Fibroblast of skin of right biceps (primary cell): ENCODE results near the gene CCSER1.
"Not testable (repeated sequence)": the region's sequence is repeated elsewhere in the genome, so short reads cannot be mapped to it uniquely, and the experiment has no call there.

Experiments used
- DNase-seq: peaks from one replicate; pipeline ENCODE4 v3.0.0-alpha.2; 2013

The CCSER1 gene

DNA sequence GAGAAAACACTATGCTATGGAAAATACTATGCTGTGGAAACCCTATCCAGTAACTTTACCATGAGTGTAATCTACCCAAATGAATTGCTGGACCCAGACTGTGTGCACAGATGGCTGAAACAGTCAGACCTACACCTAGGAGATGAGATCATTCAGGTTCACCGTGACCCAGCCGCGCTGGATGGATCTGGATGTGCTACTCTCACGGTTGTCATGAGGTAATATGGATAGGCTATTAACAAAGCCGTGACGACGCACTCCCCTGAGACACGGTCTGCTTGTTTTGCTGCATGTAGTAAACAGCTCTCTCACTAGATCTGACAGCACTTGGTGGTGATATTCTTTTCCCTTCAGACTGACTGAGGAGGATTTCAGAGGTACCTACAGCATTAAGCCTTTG is 1344.1 kb downstream of the CCSER1 start:
- no peak for DNase-seq

DNA sequence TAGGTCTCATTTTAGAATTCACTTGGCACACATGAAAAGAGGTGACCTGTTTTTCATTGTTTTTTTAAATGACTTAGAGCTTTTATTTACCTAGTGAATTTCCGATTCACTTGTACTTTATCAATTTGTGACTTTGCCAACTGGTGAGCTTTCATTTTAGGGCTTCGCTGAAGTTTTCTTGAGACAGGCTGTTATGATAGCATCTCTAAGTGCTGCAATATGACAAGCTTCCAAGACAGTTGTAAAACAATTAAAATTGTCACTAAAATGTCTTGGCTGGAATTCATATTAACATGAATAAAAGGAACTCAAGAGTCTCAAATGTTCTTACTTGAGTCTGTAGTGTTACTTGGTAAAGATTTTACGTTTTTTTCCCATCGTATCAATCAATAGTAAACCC is 1344.9 kb downstream of the CCSER1 start:
- no peak for DNase-seq

DNA sequence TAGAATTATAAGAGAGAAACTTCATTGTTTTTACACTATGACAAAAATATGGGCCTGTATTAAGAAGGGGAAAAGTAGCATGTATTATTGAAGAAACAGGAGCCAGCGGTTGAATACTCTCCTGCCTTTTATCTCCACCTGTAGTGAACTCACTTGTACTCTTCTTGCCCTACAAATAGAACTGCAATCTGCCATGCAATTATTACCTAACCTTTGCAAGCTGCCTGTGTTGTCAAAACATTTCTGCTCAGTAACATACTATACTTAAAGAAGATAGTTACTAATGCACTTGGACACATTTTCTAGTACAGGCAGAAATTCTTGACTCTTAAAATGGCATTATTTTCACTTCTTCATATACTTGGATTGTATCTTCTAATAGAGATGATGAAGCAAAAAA is 1358.2 kb downstream of the CCSER1 start:
- DNase-seq, result no peak

DNA sequence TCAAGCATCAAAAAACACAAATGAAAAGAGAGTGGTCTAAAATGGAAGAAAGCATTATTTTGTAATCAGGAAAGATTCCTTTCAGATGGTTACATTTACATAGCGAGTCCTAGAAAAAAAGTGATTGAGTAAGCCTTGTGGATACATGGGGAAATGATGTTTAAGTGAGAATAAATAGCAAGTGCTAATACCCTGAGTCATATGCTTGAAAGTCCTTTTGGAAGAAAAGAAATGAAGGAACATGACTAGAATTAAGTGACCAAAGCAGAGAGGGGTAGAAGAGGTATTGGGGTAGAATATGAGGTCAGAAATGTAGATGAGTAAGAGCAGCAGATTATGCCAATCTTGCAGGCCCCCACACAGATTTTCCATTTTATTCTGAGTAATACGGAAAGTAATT is 1361.8 kb downstream of the CCSER1 start:
- peak; percentile 1 for DNase-seq

DNA sequence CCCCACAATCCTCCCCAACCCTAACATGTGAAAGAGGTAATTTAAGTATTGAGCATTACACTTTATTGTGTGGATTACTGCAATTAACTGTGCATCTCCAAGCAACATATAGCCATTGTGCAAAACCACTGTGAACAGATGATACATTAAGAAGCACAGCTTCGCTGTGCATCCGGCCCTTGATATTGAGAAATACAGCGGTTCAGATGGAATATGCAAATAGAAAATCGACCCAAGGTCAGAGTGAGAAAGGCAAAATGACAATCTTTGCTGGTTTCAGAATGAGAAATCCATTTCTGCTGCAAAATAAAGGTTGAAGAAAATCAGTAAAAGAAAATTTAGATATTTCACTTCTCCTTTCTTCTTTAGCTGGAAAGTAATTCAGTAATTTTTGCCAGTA is 1370.7 kb downstream of the CCSER1 start:
- no peak for DNase-seq

DNA sequence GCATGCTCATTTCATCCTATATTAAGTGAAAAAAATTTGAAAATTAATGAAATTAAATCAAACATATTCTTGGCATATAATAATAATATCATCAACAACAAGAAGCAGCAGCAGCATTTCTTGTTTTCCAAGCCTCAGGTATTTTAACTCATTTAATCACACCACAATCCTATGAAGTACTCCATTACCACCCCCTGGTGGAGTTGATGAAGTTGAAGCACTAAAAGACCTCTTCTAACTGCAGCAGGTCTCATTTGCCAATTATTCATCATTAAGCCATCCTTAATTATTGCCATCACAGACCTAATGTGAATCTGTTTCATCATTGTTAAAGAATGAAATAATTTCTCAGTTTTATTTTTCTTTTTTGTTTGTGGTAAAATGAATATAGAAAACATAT is 1375.2 kb downstream of the CCSER1 start:
- DNase-seq, result no peak

DNA sequence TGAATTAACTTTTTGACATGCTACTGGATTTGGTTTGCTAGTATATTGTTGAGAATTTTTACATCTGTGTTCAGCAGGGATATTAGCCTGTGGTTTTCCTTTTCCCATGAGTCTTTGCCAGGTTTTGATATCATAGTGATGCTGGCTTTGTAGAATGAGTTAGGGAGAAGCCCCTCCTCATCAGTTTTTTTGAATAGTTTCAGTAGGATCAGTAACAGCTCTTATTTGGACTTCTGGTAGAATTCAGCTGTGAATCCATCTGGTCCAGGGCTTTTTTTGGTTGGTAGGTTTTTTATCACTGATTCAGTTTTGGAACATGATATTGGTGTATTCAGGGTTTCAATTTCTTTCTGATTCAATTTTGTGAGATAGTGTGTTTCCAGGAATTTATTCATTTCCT is 1386.1 kb downstream of the CCSER1 start:
- no peak for DNase-seq

DNA sequence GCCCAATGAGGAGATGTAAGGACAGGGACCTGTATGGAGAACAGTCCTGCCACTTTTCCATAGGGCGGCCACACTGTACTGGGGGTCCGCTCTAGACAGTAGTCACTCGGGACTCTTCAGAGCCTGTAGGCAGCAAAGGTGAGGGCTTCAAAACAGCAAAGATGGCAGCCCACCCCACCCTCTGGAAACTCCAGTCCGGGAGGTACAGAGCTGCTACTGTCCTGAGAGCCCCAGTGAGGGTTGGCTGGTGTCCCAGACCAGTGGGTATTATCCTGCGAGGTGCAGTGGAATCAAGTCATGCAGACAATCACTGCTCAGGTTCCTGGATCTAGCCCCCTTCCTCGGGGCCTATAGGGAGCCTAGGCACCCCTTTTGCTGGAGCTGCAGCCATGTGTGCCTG is 1392.0 kb downstream of the CCSER1 start:
- no peak for DNase-seq

DNA sequence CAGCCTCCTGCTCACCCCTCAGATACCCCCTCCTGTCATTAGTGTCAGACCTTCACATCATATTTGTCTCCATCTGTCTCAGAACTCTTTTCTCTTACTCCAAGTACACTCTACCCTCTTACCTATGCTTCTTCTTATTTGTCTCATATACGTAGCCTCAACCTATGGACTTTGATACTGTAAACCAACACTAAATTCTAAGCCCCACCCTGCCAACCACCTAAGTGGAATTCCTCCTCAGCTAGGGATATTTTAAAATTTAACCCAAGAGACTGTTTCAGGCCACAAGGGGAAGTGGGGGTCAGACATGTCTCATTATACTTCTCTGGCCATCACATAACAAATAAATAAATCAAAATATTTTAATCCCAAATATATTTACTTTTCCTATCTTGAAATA is 1398.4 kb downstream of the CCSER1 start:
- no peak for DNase-seq

DNA sequence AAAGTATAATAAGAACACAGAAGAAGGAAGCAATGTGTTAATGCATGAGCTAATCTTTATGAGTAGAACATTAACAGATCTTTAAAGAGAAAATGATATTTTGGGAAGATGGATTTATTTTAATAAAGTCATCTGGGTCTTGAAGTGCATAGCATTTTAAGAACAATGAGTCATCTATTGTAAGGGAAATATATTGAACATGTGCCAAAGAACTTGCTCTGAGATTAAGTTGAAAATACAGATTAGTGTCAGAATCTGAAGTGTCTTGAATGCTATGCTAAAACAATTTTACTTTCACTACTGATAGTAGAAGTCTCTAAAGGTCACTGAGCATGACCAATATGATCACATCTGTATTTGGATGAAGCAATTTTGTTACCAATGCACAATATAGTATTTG is 1399.9 kb downstream of the CCSER1 start:
- DNase-seq, result no peak

DNA sequence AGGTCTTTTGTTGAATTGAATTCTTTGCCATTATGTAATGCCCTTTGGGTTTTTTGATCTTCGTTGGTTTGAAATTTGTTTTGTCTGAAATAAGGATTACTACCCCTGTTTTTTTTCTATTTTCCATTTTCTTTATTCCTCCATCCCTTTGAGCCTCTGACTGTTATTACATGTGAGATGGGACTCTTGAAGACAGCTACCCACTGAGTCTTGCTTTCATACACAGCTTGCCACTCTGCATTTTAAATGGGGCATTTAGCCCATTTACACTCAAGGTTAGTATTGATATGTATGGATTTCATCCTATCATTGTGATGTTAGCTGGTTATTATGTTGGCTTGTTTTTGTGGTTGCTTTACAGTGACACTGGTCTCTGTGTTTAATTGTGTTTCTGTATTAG is 1440.4 kb downstream of the CCSER1 start:
- DNase-seq, result no peak

DNA sequence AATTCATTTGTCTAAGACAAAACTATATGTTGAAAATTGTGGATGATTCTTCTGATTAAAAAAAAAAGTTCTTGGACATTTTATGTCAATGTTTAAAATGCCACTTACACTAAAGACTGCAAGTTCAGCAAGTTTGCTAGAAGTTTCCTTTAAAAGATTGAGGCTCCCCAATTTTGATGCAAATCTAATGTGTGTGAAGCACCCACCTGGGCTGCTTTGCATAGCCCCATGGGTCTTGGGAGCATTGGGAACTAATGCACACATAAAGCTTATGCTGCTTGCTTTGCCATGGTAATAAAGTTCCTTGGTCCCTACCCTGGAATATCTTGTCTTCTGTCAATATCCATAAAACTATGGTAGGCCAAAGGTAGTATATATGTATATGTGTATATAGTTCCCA is 1450.7 kb downstream of the CCSER1 start:
- DNase-seq, result no peak

DNA sequence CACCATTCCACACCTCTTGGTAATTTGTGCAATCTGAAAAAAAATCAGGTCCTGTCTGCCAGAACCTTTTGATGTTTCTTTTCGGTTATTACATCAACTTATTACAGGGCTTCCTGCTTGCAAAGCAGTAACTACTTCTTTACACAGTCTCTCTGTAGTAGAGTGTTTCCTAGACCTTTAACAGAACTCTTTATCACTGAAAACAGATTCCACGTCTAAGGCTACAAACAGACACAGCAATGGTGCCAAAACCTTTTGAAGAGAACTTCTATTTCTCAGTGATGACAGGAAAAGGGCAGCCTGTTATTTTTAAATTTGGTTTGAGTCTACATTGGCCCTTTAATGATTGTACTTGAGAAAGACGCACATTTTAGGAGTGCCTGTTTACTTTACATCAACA is 1463.1 kb downstream of the CCSER1 start:
- no peak for DNase-seq

DNA sequence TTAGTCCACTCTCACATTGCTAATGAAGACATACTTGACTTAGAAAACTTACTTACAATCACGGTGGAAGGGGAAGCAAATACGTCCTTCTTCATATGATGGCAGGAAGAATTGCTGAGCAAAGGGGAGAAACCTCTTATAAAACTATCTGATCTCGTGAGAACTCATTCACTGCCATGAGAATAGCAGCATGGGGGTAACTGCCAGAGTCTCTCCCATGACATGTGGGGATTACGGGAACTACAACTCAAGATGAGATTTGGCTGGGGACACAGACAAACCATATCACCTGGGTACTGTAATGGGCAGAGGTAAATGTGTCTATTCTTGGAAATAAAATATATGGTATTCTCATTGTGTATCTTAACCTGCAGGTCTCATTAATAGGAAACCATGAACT is 1464.9 kb downstream of the CCSER1 start:
- no peak for DNase-seq

DNA sequence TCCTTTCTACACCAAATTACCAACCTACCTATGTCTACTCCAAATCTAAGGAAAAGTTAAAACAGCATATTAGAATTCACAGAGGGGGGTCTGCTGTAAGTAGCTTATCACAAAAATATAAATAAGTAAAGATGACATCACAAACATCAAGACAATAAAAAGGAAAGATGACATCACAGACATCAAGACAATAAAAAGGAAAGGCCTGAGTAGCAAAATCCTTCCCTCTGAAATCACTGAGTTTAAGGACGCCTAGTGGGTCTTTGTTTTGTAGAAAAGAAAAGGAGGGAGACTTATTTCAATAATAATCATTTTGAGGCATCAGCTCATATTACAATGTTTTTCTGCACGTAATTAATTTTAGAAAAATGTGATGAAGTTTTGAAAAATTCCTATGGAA is 1469.5 kb downstream of the CCSER1 start:
- no peak for DNase-seq

DNA sequence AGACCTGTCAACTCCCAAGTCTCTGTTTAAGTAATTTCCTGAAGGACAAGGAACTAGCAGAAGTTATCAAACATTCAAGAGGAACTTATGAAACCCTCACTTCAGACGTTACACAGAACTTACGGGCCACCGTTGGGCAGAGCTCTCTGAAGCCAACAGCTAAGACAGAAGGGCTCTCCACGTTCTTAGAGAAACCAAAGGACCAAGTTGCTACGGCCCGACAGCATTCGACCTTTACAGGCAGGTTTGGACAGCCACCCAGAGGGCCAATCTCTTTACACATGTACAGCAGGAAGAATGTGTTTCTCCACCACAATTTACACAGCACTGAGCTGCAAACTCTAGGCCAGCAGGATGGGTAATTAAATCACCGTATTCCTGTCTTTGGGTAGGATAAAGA is 1471.5 kb downstream of the CCSER1 start:
- no peak for DNase-seq

DNA sequence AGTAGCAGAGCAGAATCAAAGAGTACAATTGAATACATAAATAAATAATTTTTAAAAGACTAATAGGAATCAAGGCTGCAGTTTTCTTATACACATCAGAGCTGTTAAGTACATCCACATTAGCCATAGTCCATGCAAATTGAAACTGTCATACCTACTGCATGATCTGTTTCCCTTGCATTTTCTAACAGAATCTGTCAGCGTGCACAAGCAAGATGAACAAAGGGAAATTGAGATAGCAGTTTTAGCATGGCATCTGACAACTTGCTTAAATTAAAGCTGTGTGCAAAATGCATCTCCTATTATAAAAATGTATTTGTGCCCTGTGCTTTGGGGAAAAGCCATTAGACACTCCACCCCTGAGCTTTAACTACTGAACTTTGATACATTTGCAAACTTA is 1473.1 kb downstream of the CCSER1 start:
- DNase-seq, result no peak

DNA sequence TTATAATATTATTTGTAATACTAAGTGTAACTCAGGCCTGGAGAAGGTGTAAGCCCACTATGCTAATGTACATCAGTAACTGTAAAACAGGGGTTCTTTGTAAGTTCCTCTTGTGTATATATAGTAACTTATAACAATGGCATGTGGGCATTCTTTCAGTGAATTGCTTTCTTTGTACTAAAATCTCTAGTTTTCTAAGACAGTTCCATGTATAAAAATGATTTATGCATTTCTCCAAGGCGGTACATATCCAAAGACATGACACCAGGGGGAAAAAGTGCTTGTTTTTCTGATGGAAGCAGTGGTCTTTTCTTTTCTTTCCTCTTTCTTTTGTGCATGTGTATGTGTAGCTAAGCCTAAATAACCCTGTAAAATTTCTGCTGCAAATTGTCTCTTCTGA is 1474.2 kb downstream of the CCSER1 start:
- DNase-seq, result no peak

DNA sequence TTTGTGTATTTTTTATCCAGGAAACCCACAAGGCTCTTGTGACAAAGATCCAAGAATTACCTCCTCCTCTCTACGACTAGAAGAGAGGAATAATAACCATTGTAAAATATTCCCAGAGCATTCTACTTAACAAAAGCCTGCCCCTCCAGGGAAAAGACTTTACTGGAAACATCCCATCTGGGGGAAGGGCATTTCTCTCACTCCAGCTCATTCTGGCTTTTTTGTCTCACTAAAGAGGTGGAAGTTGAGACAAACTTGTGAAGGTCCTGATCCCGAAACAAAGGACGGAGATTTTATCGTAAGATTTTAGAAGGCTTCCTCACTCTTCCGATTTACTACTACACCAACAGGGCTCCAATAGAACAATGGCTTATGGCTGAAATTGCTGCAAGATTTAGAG is 1484.6 kb downstream of the CCSER1 start:
- no peak for DNase-seq

DNA sequence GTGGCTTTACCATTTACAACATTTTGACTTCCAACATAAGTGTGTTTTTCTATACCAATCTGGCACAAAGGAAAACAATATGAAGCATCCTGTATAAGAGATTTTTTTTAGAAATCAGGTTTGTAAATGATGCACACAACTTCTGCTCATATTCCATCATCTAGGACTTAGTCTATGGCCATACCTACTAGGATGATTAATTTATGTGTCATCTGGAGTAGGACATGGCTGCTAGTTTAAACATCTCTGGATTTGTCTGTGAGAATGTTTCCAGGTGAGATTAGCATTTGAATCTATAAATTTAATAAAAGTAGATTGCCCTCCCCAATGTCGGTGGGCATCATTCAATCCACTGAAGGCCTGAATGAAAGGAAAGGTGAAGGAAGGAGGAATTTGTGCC is 1493.8 kb downstream of the CCSER1 start:
- no peak for DNase-seq

DNA sequence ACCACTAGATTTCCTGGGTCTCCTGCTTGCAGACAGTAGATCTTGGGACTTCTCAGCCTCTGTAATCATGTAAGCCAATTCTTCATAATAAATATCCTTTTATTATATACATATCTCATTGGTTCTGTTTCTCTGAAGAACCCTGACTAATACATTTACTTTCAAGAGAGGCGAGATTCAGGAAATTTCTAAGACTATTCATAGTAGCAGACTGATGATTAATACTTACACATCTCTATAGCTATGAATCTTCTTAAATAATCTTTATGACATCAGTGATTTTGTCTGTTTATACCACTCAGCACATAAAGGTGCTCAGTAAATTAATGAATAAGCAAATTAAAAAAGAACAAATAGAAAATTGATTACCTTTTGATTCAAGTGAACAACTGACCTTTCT is 1494.3 kb downstream of the CCSER1 start:
- no peak for DNase-seq

DNA sequence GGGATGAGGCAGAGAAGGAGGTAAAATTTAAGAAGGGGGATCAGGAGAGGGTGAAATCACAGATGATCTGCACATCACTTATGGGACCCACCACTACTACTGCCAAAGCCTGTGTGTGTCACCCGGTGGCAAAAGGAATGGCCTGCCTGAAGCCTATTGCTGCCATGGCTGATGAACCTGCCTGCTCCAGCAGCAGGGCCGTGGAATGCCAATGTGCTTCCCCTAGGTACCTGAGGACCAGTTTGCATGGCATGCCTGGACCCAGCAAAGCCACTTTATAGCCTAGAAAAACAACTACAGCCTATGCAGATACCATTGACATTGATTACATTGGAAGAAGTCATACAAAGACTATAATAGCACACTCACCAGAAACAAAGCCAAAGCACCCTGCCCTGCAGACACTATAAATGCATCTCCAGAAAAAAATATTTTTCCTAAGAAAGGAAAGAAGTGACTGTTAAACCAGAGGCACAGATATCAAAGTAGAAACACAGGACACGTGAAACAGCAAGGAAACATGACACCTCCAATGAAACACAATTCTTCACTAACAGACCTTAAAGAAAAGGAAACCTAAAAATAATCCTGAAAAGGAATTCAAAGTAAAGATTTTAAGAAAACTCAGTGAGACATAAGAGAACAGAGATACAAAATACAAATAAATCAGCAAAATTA is 1495.9 kb downstream of the CCSER1 start:
- no peak for DNase-seq

DNA sequence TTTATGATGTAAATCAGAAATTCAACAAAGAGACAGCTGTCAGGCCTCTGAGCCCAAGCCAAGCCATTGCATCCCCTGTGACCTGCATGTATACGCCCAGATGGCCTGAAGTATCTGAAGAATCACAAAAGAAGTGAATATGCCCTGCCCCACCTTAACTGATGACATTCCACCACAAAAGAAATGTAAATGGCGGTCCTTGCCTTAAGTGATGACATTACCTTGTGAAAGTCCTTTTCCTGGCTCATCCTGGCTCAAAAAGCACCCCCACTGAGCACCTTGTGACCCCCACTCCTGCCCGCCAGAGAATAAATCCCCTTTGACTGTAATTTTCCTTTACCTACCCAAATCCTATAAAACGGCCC is 1496.4 kb downstream of the CCSER1 start:
- not testable (repeated sequence) for DNase-seq

DNA sequence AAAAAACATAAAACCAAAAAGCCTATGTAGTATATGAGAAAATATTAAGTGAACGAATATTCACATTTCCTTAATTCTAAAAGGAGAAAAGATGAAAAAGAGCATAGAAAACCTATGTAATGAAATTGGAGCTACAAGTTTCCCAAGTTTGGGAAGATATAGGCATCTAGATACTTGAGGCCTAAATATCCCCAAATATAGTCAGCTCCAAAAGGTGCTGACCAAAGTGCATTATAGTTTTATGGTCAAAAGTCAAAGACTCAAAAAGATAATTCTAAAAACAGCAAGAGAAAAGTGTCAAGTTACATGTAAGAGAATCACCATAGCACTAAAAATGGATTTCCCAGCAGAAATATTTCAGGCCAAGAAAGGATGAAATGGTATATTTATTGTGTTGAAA is 1502.9 kb downstream of the CCSER1 start:
- DNase-seq, result no peak

DNA sequence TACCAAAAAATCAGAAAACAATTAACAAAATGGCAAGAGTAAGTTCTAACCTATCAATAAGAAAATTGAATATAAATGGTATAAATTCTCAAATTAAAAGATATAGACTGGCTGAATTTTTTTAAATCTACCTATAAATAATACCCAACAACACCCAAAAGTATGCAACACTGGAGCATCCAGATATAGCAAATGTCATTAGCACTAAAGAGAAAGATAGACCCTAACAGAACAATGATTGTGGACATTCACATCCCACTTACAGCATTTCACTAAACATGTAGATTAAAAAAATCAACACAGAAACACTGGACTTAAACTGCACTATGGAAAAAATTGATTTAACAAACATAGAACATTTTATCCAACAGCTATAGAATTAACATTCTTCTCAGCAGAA is 1503.6 kb downstream of the CCSER1 start:
- DNase-seq, result no peak

DNA sequence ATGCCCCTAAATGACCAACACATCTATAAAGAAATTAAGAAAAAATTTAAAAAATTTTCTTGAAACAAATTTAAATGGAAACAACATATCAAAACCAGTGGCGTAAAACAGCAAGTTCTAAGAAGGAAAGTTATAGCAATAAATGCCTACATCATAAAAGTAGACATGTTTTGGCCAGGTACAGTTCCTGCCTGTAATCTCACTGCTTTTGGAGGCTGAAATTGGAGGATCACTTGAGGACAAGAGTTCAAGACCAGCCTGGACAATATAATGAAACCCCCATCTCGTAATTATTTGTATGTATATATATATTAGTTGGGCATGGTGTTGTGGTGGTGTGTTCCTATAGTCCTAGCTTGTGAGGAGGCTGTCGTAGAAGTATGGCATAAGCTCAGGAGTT is 1504.1 kb downstream of the CCSER1 start:
- no peak for DNase-seq
